Fibroblast of pulmonary artery (primary cell): ENCODE measurements around the gene SLC9A3.

Experiments
- DNase-seq: peaks from one replicate; pipeline ENCODE4 v3.0.0-alpha.2; 2010; ENCODE audit warnings: low read depth
- H3K4me3 ChIP-seq: replicated peaks from 2 replicates; pipeline ENCODE4 v1.5.1; 2011; ENCODE audit warnings: low read depth, mild to moderate bottlenecking, control low read depth, low read length, moderate library complexity
- TF ChIP-seq, protein P1 (sequence below): IDR thresholded peaks from 2 replicates; pipeline ENCODE4 v1.5.1; 2011; ENCODE audit warnings: mild to moderate bottlenecking, control low read depth, low read length, inconsistent platforms; ENCODE audit errors: missing control alignments

SLC9A3 gene

DNA sequence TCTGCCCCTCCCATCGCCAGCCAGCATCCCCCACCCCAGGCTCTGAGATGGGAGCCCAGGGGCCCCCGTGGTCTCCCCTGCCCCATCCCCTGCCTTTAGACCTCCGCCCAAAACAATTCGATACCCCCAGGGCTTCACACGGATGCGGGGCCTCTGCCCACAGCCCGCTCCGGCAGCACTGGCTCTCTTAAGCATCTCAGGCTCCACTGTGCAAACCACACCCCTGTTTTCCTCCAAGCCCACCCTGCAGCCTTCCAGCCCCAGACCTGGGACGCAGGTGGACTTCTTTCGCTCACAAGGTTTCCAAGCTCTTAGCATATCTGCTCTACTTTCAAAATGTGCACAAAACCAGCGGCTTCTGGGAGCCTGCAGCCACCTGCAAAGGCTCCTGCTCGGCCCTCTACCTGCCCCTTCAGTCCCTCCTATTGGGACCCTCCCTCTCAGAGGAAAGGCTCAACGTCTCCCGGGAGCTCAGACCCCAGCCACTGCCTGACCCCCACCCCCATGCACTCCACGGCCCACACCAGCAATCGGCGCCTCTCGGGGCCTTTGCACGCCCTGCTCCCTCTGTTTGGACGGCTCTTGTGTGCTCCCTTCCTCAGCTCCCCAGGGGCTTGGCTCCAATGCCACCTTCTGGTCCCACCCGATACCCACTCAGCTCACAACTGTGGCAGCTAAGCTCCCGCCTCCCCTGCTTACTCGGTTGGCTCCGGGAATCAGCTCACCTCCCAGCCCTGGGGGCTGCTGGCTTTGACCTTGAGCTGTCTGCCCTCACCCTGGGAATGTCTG, 918 bp upstream of the SLC9A3 start:
- H3K4me3 ChIP-seq, result no peak overlapping the region
- TF ChIP-seq, protein P1, sequence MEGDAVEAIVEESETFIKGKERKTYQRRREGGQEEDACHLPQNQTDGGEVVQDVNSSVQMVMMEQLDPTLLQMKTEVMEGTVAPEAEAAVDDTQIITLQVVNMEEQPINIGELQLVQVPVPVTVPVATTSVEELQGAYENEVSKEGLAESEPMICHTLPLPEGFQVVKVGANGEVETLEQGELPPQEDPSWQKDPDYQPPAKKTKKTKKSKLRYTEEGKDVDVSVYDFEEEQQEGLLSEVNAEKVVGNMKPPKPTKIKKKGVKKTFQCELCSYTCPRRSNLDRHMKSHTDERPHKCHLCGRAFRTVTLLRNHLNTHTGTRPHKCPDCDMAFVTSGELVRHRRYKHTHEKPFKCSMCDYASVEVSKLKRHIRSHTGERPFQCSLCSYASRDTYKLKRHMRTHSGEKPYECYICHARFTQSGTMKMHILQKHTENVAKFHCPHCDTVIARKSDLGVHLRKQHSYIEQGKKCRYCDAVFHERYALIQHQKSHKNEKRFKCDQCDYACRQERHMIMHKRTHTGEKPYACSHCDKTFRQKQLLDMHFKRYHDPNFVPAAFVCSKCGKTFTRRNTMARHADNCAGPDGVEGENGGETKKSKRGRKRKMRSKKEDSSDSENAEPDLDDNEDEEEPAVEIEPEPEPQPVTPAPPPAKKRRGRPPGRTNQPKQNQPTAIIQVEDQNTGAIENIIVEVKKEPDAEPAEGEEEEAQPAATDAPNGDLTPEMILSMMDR, result no peak
- no peak for DNase-seq

DNA sequence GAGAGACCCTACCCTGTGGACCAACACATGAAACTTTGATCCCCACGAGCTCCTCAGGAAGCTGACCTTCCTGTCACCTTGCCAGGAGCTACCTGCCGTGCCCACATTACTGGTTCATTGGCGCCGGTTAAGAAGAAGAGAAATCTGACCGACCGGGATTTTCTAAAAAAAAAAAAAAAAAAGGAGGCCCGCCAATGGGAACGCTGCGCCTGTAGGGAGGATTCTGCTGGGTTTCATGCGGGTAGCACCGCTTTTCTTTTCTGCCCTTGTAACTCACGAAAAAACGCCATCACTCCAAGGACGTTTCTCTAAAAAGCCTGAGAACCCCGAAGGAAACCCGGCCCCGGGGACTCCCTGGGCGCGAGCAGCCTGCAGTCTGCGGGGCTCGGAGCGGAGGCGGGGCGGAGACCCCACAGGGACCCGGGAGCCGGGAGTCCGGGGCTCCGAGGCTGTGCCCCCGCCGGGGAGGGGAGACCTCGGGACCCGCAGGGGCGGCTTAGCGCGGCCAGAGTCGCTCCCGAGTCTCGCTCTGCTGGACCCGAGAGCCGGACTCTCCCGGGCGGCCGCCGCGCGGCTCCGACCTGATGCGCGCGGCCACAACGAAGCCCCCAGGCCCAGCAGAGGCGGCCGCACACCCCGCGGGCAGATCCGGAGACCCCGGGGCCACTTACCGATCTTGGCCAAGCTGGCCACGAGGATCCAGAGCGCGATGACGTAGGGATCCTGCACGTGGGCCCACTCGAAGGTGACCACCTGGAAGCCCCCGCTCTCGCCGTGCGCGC, 617 bp downstream of the SLC9A3 start:
- TF ChIP-seq, protein P1, result no peak
- no peak for DNase-seq
- no peak overlapping the region for H3K4me3 ChIP-seq

DNA sequence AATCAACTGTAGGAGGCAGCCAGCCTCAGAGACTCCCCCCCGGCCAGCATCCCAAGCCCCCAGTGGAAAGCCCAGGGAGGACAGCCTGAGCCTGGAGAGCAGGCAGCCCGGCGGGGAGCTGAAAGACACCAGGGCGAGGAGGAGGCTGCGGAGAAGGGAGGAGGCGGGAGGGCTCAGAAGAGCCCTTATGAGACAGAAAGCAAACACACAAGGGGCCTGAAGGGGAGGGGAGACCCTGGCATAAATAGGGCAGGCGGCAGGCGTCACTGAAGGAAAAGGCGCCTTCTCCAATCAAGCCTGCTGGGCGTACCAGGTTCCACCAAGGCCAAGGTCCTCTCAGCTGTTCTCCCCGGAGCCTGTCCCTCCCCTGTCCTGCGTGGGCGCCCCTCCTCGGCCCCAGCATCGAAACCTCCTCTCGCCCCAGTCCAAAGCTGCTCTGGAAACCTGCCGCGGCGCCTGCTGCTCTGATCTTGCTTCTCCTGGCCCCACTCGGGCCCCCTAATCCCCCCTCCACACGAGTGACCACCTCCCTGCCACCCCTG, 1.3 kb downstream of the SLC9A3 start:
- no peak overlapping the region for H3K4me3 ChIP-seq
- no peak for DNase-seq
- TF ChIP-seq, protein P1, result no peak

DNA sequence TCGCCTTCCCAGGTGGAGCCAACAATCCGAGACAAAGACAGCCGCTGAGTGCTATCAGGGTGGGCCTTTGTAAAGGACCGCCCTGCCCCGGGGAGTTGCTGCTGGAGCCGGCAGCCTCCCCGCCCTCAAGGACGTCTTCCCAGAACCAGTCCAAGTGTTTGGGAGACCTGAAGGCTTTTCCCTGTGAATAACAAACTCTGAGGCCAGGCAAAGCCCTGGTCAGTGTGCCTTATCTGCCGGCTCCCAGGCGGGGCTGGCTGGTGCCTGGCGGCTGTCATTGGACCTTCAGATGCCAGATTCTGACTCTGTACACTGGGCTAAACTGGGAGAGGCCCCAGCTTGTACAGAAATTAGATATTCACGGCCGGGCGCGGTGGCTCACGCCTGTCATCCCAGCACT, 2.1 kb downstream of the SLC9A3 start:
- DNase-seq, result no peak
- H3K4me3 ChIP-seq, result no peak overlapping the region
- TF ChIP-seq, protein P1, result no peak

DNA sequence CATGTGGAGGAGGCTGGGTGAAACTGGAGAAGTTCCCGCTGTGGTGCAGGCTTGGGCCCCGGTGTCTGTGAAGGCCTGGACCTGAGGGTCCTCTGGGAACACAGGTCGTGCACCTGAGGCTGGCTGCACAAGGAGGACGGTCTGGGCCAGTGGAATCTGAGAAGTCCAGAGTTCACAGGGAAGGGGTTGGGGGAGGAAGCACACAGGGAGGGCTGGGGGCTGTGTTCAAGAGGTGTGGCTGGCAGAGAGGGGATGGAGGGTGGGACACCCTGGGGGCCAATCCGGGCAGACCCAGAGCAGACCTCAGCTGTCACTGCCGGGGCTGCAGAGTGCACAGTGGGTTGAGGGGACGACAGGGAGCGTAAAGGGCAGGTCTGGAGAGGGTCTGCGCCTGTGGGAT, 2.6 kb downstream of the SLC9A3 start:
- TF ChIP-seq, protein P1, result no peak
- H3K4me3 ChIP-seq, result no peak overlapping the region
- no peak for DNase-seq

DNA sequence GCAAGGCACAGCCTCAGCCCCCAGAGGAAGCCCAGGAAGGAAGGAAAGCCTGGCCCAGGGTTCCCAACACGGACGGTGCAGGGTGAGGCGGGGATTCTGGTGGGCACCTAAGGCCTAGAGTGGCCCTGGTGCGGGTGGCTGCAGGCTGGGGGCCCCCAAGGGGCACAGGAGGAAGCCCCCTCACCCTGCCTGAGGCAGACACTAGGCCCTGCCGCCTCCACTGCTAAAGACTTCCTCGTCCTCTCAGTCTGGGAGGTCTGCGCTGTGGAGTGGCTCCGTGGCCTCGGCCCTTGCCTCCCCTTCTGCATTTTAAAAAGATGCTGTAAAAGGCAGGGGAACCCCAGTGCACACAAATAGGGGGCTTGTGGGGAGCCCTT, 3.4 kb downstream of the SLC9A3 start:
- no peak for DNase-seq
- H3K4me3 ChIP-seq, result no peak overlapping the region
- TF ChIP-seq, protein P1, result no peak
